ENCODE measurements around the gene TMEM145. TPM values are rescaled to one million over a fixed set of nuclear protein-coding genes. Genes with fewer than 3 reads are reported as not detected.
"Not testable (repeated sequence)": the region's sequence is repeated elsewhere in the genome, so short reads cannot be mapped to it uniquely, and the experiment has no call there.

Gene TMEM145
- total RNA-seq, 1 donor from 2014 or later = 24.7 TPM

DNA sequence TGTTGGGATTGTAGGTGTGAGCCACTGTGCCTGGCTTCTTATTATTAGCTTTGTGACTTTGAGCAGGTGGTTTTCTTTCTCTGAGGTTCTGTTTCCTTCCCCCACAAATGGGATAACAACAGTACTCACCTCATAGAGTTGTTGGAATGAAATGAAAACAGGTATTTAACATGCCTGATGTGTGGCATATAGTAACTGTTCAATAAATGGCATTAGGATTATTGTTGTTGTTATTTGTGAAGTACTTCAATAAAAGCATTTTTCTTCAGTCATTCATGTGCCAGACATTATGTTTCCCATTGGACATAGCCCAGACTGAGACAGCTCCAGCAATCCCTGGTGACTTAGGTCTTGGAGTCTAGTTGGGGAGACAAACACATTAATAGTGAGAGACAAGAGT is 13.9 kb downstream of the TMEM145 start:
- TF ChIP-seq, protein P1, sequence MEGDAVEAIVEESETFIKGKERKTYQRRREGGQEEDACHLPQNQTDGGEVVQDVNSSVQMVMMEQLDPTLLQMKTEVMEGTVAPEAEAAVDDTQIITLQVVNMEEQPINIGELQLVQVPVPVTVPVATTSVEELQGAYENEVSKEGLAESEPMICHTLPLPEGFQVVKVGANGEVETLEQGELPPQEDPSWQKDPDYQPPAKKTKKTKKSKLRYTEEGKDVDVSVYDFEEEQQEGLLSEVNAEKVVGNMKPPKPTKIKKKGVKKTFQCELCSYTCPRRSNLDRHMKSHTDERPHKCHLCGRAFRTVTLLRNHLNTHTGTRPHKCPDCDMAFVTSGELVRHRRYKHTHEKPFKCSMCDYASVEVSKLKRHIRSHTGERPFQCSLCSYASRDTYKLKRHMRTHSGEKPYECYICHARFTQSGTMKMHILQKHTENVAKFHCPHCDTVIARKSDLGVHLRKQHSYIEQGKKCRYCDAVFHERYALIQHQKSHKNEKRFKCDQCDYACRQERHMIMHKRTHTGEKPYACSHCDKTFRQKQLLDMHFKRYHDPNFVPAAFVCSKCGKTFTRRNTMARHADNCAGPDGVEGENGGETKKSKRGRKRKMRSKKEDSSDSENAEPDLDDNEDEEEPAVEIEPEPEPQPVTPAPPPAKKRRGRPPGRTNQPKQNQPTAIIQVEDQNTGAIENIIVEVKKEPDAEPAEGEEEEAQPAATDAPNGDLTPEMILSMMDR (IDR thresholded peaks at IDR 0.05; ENCODE audit: partially characterized antibody, unreplicated experiment) = no peak
- no peak overlapping the region for H3K27ac Mint-ChIP-seq (ENCODE audit: unreplicated experiment)
- no peak for DNase-seq
- no peaks in the 10 kb centered on the region for H3K36me3 Mint-ChIP-seq (ENCODE audit: unreplicated experiment)
- peaks cover 15% of the 10 kb centered on the region for H3K9me3 Mint-ChIP-seq (ENCODE audit: unreplicated experiment)
- peaks cover 8% of the 10 kb centered on the region for H3K27me3 Mint-ChIP-seq (ENCODE audit: unreplicated experiment)
- H3K4me1 Mint-ChIP-seq (ENCODE audit: low read depth, unreplicated experiment) = peaks cover 33% of the 10 kb centered on the region
- H3K4me3 Mint-ChIP-seq (ENCODE audit: unreplicated experiment) = peak overlapping the region; percentile 83

DNA sequence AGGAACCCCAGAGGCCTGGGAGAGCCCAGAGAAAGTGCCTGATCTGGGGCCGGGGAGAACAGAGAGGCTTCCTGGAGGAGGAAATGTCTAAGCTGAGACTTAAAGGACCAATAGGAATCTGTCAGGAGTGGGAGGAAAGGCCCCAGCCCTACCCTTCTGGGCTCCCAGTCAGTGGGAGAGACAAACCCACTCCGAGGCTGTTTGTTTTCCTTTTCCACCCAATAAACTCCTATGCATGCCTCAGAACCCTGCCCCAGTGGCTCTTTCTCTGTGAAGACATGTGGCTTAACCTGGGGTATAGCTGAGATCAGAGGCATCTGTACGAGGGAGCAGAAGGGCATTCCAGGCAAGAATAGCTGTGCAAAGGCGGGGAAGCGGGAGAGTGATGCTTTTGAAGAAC is 14.3 kb downstream of the TMEM145 start:
- peaks cover 15% of the 10 kb centered on the region for H3K9me3 Mint-ChIP-seq (ENCODE audit: unreplicated experiment)
- peaks cover 33% of the 10 kb centered on the region for H3K4me1 Mint-ChIP-seq (ENCODE audit: low read depth, unreplicated experiment)
- H3K4me3 Mint-ChIP-seq (ENCODE audit: unreplicated experiment) = peak overlapping the region; percentile 83
- DNase-seq = no peak
- TF ChIP-seq, protein P1 (IDR thresholded peaks at IDR 0.05; ENCODE audit: partially characterized antibody, unreplicated experiment) = no peak
- H3K27me3 Mint-ChIP-seq (ENCODE audit: unreplicated experiment) = peaks cover 8% of the 10 kb centered on the region
- no peaks in the 10 kb centered on the region for H3K36me3 Mint-ChIP-seq (ENCODE audit: unreplicated experiment)
- H3K27ac Mint-ChIP-seq (ENCODE audit: unreplicated experiment) = peak overlapping the region; percentile 52

DNA sequence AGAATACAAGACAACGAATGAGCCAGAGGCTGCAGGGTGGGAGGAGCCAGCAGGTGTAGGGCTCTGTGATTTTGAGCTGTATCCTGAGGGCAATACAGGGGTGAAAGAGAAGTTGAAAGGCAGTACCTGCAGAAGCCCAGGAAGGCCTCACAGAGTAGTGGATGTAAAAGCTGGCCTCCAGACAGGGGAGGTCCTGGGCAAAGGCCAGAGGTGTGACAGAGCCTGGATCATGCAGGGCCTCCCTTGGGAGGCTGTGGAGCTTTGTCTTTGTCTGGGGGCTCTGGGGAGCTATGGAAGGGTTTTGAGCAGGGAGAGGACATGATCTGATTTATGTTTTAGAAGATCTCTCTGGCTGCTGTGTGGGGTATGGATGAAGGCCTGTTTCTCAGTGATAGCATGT is 15.0 kb downstream of the TMEM145 start:
- Mint-ChIP-seq H3K4me3 (ENCODE audit: unreplicated experiment) (peak overlapping the region; percentile 25), H3K4me1 (ENCODE audit: low read depth, unreplicated experiment) (peaks cover 34% of the 10 kb centered on the region), H3K9me3 (ENCODE audit: unreplicated experiment) (peaks cover 15% of the 10 kb centered on the region), H3K27ac (ENCODE audit: unreplicated experiment) (peak overlapping the region; percentile 28), H3K27me3 (ENCODE audit: unreplicated experiment) (peaks cover 8% of the 10 kb centered on the region), H3K36me3 (ENCODE audit: unreplicated experiment) (no peaks in the 10 kb centered on the region)
- TF ChIP-seq, protein P1 (IDR thresholded peaks at IDR 0.05; ENCODE audit: partially characterized antibody, unreplicated experiment) = no peak
- no peak for DNase-seq

DNA sequence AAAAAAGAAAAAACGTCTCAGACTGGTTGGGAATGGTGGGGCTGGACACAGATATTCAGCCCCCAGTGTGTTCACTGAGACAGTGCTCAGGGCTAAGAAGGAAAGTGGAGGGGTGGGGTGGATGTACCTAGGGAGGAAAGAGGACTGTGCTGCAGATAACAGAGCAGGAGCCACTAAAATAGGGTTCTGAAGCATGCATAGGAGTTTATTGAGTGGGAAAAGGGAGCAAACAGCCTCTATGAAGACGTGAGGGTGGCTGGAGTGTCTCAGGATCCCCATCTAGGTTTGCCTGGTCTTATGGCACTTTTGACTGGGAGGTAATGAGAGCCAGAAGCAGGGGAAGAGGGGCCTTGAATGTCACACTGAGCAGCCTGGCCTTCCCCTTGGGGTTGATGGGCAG is 15.7 kb downstream of the TMEM145 start:
- no peak for DNase-seq
- H3K9me3 Mint-ChIP-seq (ENCODE audit: unreplicated experiment) = peaks cover 15% of the 10 kb centered on the region
- peak overlapping the region; percentile 59 for H3K4me3 Mint-ChIP-seq (ENCODE audit: unreplicated experiment)
- TF ChIP-seq, protein P1 (IDR thresholded peaks at IDR 0.05; ENCODE audit: partially characterized antibody, unreplicated experiment) = no peak
- H3K27ac Mint-ChIP-seq (ENCODE audit: unreplicated experiment) = peak overlapping the region; percentile 73
- peaks cover 10% of the 10 kb centered on the region for H3K27me3 Mint-ChIP-seq (ENCODE audit: unreplicated experiment)
- H3K36me3 Mint-ChIP-seq (ENCODE audit: unreplicated experiment) = no peaks in the 10 kb centered on the region
- H3K4me1 Mint-ChIP-seq (ENCODE audit: low read depth, unreplicated experiment) = peaks cover 36% of the 10 kb centered on the region

DNA sequence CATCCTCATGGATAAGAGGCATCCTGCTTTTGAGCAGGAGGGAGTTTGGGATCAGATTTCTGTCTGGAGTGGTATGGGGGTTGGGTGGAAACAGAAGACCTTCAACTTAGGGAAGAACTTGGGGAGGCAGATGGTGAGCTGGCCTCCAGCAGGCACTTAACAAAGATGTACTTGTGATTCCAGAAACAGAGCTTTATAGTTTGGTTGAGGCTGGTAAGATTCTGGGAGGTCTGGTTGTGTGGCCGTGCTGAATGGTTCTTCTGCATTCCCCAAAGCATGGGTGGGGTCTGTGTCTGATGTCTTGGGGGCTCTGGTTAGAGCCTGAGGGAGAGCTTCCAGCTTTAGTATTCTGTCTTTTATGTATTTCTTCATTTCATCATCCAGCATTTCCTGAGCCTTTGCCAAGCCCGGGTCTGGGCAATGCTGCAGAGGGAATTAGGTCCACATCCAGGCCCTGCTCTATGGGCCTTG is 17.2 kb downstream of the TMEM145 start:
- peaks cover 3% of the 10 kb centered on the region for H3K27me3 Mint-ChIP-seq (ENCODE audit: unreplicated experiment)
- H3K27ac Mint-ChIP-seq (ENCODE audit: unreplicated experiment) = peak overlapping the region; percentile 92
- peaks cover 33% of the 10 kb centered on the region for H3K4me1 Mint-ChIP-seq (ENCODE audit: low read depth, unreplicated experiment)
- no peaks in the 10 kb centered on the region for H3K36me3 Mint-ChIP-seq (ENCODE audit: unreplicated experiment)
- DNase-seq = no peak
- TF ChIP-seq, protein P1 (IDR thresholded peaks at IDR 0.05; ENCODE audit: partially characterized antibody, unreplicated experiment) = no peak
- H3K9me3 Mint-ChIP-seq (ENCODE audit: unreplicated experiment) = peaks cover 13% of the 10 kb centered on the region
- peak overlapping the region; percentile 65 for H3K4me3 Mint-ChIP-seq (ENCODE audit: unreplicated experiment)

DNA sequence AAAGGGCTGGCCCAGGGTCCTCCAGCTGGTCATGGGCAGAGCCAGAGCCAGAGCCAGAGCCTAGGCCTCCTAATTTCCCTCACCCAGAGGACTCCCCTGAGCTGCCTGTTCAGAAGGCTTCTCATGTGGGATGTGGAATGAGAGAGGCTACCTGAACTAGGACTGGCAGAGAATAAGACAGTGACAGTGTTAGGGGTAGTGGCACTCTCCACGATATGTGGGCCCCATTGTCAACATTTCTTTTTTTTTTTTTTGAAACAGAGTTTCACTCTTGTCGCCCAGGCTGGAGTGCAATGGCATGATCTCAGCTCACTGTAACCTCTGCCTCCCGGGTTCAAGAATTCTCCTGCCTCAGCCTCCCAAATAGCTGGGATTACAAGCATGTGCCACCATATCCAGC is 18.2 kb downstream of the TMEM145 start:
- not testable (repeated sequence) for H3K36me3 Mint-ChIP-seq (ENCODE audit: unreplicated experiment); H3K4me3 Mint-ChIP-seq (ENCODE audit: unreplicated experiment); DNase-seq; H3K27ac Mint-ChIP-seq (ENCODE audit: unreplicated experiment); H3K27me3 Mint-ChIP-seq (ENCODE audit: unreplicated experiment)
- Mint-ChIP-seq H3K9me3 (ENCODE audit: unreplicated experiment) (peaks cover 13% of the 10 kb centered on the region), H3K4me1 (ENCODE audit: low read depth, unreplicated experiment) (peaks cover 33% of the 10 kb centered on the region)
